NCI-H82 (cell line): ENCODE results near the gene NCDN.

Experiments used
- DNase-seq: peaks from one replicate; lab custom pipeline; 2025; lab: John Stamatoyannopoulos, UW

The NCDN gene, protein sequence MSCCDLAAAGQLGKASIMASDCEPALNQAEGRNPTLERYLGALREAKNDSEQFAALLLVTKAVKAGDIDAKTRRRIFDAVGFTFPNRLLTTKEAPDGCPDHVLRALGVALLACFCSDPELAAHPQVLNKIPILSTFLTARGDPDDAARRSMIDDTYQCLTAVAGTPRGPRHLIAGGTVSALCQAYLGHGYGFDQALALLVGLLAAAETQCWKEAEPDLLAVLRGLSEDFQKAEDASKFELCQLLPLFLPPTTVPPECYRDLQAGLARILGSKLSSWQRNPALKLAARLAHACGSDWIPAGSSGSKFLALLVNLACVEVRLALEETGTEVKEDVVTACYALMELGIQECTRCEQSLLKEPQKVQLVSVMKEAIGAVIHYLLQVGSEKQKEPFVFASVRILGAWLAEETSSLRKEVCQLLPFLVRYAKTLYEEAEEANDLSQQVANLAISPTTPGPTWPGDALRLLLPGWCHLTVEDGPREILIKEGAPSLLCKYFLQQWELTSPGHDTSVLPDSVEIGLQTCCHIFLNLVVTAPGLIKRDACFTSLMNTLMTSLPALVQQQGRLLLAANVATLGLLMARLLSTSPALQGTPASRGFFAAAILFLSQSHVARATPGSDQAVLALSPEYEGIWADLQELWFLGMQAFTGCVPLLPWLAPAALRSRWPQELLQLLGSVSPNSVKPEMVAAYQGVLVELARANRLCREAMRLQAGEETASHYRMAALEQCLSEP

DNA sequence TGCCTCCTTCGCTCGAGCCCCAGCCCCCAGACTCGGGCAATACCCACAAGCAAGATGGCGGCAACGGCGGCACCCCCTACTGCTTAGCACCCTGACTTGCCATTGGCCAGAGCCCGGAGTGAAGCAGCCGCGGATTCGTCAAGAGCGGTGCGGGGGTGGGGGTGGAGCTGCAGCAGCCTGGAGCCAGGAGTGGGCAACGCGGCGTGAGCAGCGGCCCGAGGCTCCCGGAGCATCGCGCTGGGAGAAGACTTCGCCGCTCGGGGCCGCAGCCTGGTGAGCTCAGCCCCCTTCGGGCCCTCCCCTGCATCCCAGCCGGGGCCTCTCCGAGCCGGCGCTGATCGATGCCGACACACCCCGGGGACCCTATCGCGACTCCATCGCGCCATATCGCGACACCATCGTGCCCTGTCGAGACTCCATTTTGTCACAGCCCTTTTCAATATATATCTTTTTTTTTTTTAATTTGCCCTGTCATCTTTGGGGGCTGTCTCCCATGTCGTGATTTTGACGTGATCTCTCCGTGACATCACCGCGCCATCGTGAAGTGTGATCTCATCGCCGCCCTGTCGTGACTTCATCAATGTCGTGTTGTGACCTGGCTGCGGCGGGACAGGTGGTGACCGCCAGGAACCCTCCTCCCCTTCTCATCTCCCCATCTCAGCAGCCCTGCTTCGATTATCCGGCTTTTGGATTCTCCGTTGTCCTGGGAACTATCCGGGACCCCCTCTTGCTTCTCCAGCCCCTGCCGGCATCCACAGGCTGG lies at the start of gene NCDN:
TSS of gene NCDN (plus strand) at position 189 of the 763 bp plus-strand sequence. CDS start at position 581, 392 bp downstream.
- DNase-seq, result peak; percentile 99

DNA sequence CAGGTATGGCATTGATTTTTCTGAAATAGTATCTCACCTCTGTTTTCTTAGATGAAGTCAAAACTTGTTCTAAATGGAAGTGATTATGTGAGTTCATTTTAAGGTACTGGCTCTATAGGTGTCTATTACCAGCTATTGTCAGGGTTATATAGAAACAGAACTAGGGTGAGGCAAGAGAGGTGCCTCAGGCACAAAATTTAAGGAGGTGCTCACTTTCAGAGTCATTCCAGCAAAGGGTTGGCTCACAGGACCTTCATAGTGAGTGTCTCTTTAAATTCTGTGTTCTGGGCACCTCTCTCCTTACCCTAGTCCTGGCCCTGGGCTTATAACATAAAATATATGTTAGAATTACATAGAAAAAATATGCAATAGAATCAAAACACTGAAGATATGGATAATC lies 49.7 kb upstream of the NCDN start:
- DNase-seq, result no peak

DNA sequence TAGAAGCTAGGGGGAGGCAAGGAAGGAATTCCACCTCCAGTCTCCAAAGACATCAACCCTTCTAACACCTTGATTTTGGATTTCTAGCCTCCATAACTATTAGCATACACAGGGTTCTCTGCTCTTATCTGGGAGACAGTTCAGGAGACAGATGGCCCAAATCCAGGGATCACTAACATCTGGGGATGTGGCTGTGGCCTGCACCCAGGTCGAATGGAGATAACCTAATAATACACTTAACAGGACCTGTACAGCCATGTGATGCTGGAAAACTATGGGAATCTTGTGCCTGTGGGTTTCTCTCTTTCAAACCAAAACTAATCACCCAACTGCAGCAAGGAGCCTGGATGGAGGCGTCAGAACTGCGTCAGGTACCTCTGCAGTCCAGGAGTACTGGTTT lies 48.0 kb upstream of the NCDN start:
- peak; percentile 64 for DNase-seq

DNA sequence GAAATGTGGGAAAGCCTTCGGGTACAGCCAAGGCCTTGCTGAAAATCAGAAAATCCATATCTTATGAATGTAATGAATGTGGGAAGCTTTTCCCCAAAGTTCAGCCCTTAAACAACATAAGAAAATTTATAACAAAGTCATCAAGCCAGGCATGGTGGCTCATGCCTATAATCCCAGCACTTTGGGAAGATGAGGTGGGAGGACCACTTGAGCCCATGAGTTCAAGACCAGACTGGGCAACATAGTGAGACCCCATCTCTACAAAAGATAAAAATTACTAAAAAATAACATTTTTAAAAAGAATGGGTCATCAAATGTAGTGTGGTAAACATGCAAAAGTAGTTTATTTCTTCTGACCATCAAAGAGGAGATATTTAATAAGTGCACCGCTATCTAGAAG lies 46.3 kb upstream of the NCDN start:
- DNase-seq, result no peak

DNA sequence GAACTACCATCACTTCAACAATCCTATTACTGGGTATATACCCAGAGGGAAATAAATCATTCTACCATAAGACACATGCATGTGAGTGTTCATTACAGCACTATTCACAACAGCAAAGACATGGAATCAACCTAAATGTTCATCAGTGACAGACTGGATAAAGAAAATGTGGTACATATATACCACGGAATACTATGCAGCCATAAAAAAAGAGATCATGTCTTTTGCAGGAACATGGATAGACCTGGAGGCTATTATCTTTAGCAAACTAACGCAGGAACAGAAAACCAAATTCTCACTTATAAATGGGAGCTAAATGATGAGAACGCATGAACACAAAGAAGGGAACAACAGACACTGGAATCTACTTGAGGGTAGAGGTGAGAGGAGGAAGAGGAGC lies 39.4 kb upstream of the NCDN start:
- no peak for DNase-seq

DNA sequence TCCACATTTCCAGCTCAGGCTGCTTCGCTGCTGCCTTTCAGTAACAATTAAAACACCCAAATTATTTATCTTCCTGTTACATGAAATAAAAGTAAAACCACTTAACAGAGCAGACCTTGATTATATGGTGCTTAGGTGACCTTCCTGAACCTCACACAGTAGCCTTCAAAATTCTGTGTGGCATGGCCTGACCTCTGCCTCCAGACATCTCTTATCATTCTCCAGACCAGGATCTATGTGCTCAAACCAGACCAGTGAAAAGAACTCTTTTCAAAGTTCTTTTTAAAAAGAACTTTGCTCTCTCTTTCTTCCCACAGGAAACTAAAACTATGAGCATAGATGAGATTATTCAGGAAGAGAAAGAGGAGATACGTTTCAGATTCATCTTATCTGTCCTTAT lies 38.2 kb upstream of the NCDN start:
- DNase-seq, result no peak

DNA sequence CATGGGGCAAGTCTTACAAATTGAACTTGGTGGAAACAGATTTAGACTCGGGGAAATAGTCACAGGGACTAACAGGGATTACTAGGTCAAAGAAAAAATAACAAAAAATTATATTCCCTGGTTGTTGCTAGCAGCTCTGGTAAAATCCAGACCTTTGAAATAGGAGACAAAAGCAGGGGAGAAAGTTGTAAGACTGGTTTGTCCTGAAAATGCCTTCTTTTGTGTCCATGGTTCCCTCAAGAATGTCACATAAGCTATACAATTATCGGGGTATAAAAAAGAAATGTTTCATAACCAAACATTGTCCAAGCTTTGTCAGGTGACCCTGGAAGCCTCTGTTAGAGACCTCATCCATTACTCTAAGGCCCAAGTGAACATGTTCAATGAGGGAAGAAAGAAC lies 33.5 kb upstream of the NCDN start:
- no peak for DNase-seq

DNA sequence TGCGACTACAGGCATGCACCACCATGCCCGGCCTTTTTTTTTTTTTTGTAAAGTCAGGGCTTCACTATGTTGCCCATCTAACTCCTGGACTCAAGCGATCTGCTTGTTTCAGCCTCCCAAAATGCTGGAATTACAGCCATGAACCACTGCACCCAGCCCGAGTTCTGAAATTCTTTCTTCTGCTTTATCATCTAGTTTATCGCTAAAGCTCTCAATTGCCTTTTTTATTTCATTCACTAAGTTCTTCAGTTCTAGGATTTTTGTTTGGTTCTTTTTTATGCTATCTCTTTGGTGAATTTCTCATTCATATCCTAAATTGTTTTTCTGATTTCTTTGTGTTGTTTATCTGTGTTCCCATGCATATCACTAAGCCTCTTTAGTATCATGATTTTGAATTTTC lies 27.4 kb upstream of the NCDN start:
- DNase-seq, result no peak

DNA sequence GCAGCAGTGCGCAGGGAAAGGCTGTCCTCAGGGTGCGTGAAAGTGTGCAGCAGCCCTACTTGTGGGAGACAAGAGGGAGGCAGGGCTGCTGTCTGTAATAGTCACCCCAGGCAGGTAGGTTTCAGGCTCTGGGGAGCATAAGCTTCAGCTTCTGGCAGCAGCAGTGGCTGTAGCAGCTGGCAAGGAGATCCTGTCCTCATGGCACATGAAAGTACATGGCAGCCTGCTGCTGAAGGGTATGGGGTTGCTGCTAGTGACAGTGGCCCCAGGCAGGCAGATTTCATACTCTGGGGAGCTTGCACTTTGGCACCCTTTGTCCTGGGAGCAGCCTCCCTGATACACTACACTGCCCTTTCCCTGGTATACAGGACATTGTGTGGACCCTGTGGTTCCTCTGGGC lies 26.7 kb upstream of the NCDN start:
- no peak for DNase-seq

DNA sequence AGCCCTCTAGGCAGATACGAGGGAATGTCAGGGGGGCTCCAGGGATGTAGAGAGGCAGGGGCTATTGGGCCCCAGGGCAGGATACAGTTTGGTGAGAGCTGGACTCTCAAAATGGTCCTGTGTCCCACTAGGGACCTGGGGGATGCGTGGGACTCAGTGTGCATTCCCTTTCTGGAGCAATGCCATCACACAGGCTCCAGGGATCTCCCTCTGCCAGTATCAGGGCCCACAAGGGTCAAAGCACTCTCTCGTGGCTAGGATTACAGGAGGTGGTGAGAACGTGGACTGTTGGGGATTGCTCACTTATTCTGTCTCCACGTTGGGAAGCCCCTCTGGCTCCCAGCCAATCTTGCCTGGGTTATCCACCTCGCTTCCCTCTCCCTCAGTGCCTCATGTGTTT lies 26.2 kb upstream of the NCDN start:
- no peak for DNase-seq

DNA sequence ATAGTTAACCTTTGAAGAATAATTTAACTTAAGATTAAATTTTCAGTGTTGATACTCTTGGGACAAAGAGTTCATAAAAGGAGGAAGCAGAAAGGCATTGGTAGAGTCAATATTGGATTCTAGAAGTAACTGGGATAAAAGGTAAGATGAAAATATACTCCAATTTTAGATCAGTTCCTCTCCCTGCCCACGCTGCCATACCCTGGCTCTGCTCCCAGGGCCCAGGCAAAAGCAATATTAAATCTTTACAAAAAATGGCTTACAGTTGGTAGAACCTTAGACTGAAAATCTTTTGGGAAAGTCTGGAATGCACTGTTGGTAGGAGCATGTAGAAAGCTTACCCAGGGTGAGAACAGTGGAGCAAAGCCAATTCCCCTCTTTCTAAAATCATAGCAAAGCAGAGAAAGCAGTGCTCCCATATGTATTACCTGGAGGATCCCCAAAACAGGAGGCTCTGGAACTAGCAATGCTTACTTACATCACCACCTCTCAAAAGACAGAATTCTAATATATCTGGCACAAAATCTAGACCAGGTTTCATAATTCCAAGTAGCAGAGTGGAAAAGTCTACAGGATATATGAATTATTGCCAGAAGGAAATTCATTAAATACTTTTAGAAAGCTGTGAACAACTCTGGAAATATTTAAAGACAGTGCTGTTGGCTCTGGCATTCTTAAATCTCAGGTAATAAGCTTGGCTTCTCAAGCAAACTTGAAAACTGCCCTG lies 24.9 kb upstream of the NCDN start:
- no peak for DNase-seq

DNA sequence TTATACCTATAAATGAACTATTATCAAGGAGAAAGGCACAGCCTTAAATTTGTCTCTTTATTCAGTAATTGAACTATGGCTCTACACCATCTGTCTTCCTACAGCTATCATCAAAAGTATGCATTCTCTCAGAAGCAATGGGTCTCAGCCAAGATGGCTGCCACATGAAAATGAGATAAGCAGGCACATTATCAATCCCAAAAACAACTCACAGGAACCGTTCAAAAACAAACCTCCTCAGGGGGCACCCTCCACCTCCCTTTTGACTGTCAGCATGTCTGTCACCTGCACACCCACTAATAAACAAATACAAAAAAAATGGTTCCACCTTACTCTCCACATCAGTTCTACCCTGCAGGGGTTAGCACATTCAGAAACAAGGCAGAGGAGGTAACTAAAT lies 24.0 kb upstream of the NCDN start:
- no peak for DNase-seq

DNA sequence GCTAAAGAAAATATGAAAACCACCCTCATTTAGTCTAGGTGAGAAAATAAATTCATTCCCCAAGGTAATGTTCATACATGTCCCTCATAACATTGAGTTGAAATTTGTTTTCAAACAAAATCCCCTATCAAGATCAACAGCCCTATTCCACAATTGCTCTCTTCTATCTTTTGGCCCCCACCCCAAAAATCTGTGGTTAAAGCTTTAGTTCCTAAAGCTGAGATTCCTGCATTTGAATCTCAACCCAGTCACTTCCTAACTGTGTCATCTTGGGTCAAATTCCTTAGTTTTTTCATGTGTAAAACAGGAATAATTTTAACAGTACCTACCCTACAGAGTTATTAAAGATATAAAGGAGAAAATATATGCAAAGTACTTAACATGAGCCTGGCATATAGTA lies 22.4 kb upstream of the NCDN start:
- no peak for DNase-seq

DNA sequence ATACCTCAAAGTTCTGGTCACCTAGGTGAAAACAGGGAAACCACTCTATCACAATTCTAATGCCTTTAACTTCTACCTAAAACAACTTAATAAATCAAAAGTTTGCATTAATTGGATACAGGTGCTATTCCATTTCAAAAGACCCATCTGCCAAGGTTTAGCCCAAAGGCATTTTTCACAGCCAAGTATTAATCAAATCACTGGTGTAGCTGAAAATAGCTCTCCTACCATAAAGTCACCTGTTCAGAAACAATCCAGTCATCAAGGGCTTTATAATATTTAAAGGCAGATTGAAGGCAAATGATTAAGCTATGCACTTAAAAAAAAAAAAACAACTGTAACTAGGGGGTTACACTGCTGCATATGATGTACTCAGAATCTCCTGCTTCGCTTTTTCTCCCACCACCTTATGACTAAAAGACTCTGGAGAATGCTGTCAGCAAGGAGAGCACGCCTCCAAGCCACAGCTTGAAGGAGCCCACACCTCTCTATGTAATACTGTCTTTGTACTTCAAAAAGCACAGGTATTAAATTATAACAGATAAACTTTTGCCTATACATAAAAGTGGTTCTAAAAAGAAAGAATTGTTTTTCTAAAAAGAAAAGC lies 20.9 kb upstream of the NCDN start:
- no peak for DNase-seq

DNA sequence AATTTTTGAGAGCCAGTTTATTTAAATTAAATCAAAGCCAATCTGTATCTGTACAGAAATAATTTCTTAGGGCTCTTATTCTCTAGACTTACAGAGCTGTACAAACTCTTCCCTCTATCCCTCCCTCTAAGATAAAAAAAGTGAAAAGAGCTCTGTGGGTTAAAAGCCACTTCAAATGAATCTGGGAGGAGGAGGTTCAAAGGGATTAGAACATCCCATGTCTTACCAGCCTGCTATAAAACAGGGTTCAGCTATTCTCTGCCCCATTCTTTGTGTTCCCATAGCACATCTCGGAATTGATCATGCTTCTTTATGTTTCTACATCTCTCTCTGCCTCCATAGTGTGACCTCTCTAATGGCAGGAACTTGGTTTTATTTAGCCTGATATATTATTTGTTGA lies 19.8 kb upstream of the NCDN start:
- DNase-seq, result no peak

DNA sequence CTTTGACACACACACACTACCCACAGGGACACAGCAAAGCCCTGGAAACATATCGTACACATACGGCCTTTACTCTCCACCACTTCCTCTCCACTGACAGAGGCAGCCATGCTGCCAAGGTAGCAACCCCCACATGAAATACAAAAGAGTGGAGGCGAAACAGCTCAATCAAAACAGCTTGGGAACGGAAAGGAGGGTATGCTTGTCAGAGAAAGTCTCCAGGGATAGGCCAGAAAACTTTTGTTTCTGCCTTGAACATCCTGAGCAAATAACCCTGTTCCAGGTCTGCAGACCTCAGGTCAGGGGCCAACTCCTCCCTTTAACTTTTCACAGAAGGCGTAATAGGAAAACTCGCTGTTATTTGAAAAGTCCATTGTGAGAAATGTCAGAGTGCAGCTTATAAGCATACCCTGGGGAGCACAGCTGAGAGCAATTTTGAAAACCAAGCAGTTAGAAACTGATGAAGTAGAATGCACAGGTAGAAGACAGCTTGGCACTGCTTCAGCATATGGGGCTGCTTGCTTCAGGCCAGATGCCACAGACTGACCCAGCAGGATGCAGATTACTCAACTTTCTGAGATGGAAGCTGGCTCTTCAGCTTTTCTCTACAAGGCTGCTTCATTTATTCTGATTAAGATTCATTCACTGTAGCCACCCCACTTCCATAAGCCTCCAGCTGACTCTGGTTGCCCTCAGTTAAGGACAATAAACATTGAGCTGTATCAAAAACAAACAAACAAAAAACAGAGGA lies 18.4 kb upstream of the NCDN start:
- DNase-seq, result peak; percentile 23

DNA sequence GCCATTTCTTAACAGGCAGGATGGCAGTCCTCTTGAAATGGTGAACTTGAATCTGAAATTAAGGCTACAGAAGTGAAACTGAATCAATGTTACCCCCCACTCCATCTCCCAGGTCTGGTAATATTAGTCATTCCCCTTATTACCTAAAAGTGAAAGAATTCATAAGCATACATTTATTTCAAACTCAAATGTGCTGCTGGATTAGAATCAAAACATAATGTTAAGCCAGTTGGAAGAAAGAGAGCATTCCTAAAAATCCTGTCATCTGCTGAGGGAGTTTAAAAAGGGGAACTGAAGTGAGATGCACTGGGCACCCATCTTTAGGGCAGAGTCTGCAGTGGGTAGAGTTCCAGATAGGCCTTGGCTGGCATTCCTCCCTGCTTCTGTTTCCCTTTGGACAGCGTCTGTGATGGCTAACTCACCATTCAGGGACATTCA lies 17.8 kb upstream of the NCDN start:
- no peak for DNase-seq

DNA sequence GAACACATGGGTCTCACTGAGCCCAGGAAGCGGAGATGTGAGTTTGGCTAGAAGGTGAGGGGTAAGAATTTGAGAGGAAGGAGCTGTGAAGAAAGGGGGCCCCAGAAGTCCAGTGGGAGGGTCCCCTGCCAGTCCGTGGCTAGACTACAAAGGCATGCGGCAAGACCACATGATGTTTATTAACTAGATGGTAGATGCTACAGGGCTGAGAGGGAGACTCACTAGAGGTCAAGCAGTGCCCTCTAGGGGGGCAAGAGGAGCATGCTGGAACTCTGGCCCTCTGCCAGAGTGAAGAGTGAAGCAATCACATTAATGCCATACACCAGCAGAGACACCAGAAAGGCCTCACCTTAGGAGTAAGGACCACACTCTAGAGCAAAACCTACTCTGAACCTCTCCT lies 12.6 kb upstream of the NCDN start:
- DNase-seq, result peak; percentile 92

DNA sequence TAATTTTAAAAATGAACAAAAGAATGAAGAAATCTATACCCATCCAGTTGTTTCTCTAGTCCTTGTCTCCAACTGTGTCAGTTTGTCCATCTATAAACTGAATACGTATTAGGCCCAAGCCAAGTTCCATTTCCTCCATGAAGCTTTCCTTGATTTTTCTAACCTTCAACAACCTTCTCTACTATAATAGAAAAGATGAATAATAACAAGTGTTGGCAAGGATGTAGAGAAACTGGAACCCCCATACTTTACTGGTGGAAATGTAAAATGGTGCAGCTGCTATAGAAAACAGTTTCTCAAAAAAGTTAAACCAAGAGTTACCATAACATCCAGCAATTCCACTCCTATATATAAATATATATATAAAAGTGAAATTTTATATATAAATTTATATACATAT lies 11.0 kb upstream of the NCDN start:
- DNase-seq, result no peak

DNA sequence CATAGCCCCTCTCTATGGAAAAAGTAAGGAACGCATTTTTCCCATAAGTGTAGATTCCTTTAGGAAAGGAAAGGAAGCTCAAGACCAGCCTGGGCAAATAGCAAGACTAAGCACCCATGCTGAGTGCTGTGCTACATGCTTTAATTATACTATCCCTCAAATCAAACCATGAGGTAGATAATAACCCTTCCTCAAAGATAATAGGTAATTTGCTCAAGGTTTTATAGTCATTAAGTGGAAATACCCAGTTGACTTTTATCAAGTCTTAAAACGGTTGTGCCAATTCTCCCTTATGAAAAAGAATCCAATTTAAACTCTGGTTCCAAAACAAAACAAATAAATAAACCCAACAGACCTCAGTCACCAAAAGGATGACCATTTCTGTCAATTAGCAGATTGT lies 3.7 kb upstream of the NCDN start:
- DNase-seq, result no peak
